ENCODE measurements around the gene FGD5. TPM values are rescaled to one million over a fixed set of nuclear protein-coding genes. Genes with fewer than 3 reads are reported as not detected.

Gene FGD5, protein sequence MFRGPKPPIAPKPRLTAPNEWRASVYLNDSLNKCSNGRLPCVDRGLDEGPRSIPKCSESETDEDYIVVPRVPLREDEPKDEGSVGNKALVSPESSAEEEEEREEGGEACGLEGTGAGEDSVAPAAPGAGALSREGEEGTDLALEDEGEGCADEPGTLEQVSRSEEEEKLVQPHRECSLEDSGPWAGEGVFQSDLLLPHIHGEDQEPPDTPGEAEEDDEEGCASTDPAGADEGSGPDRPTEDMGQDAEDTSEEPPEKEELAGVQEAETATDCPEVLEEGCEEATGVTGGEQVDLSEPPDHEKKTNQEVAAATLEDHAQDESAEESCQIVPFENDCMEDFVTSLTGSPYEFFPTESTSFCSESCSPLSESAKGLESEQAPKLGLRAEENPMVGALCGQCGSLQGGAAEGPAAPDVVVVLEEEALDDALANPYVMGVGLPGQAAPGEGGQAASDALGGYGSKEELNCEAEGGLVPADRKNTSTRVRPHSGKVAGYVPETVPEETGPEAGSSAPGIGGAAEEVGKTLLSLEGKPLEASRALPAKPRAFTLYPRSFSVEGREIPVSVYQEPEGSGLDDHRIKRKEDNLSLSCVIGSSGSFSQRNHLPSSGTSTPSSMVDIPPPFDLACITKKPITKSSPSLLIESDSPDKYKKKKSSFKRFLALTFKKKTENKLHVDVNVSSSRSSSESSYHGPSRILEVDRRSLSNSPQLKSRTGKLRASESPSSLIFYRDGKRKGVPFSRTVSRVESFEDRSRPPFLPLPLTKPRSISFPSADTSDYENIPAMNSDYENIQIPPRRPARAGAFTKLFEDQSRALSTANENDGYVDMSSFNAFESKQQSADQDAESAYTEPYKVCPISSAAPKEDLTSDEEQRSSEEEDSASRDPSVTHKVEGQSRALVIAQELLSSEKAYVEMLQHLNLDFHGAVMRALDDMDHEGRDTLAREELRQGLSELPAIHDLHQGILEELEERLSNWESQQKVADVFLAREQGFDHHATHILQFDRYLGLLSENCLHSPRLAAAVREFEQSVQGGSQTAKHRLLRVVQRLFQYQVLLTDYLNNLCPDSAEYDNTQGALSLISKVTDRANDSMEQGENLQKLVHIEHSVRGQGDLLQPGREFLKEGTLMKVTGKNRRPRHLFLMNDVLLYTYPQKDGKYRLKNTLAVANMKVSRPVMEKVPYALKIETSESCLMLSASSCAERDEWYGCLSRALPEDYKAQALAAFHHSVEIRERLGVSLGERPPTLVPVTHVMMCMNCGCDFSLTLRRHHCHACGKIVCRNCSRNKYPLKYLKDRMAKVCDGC (N-terminal part only)
- total RNA-seq (10 to 100 TPM; 10.2 to 22.5 (median 15.1) TPM), polyA plus RNA-seq (10 to 100 TPM in 1 of 2 donors, 1 to 10 TPM in 1; 6.4 to 12.8 TPM)
- long read RNA-seq, donor 1, partial matches to known transcripts, result 3 of 4 reads
- long read RNA-seq, donor 1, other reads (novel, unspliced or antisense), result 1 of 4 reads
- long read RNA-seq, donor 2, full-length matches to known transcripts, result 1 of 8 reads
- long read RNA-seq, donor 2, partial matches to known transcripts, result 1 of 8 reads
- long read RNA-seq, donor 2, other reads (novel, unspliced or antisense), result 6 of 8 reads
- long read RNA-seq, donor 3, full-length matches to known transcripts, result 4 of 13 reads
- long read RNA-seq, donor 3, partial matches to known transcripts, result 4 of 13 reads
- long read RNA-seq, donor 3, other reads (novel, unspliced or antisense), result 5 of 13 reads

DNA sequence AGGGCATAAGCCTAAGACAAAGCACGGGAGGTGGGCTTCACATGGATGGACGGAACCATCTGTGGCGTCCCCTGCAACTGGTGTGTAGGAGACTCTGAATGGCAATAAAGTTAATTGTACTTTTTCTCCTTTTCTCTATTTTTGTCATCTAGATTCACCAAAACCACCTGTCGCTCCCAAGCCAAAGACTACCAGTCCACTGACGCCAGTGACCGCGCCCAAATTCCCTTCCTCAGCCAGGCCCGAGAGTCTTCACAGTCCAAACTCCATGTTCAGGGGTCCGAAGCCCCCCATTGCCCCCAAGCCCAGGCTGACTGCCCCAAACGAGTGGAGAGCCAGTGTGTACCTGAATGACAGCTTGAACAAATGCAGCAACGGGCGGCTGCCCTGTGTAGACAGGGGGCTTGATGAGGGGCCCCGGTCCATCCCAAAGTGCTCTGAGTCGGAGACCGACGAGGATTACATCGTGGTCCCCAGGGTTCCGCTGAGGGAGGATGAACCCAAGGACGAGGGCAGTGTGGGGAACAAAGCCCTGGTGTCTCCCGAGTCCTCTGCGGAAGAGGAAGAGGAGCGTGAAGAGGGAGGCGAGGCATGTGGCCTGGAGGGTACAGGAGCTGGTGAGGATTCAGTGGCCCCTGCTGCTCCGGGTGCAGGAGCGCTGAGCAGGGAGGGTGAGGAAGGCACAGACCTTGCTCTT is at the start of gene FGD5:
FGD5 (plus strand) TSS at position 159 of the 697 bp plus-strand sequence; CDS start at position 269, 110 bp downstream.
- DNase-seq (no peak), ATAC-seq (no peak)
- H3K27me3 ChIP-seq, result no peaks in the 10 kb centered on the region
- TF ChIP-seq, protein P1, sequence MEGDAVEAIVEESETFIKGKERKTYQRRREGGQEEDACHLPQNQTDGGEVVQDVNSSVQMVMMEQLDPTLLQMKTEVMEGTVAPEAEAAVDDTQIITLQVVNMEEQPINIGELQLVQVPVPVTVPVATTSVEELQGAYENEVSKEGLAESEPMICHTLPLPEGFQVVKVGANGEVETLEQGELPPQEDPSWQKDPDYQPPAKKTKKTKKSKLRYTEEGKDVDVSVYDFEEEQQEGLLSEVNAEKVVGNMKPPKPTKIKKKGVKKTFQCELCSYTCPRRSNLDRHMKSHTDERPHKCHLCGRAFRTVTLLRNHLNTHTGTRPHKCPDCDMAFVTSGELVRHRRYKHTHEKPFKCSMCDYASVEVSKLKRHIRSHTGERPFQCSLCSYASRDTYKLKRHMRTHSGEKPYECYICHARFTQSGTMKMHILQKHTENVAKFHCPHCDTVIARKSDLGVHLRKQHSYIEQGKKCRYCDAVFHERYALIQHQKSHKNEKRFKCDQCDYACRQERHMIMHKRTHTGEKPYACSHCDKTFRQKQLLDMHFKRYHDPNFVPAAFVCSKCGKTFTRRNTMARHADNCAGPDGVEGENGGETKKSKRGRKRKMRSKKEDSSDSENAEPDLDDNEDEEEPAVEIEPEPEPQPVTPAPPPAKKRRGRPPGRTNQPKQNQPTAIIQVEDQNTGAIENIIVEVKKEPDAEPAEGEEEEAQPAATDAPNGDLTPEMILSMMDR (IDR thresholded peaks at IDR 0.05), result no peak
- no peak for TF ChIP-seq POLR2A (IDR thresholded peaks at IDR 0.05)
- H3K4me1 ChIP-seq, result peaks cover 0 to 39% (median 23%) of the 10 kb centered on the region in 12 donors
- H3K27ac ChIP-seq, result no peak within 1 kb of the TSS
- intact Hi-C loops (cut with DNase I), result no loop called here
- H3K4me3 ChIP-seq, result no peak within 1 kb of the TSS
- WGBS, 4 donors, result 86 to 89% (median 87%) methylated on average over 25 of the region's 25 CpGs
- H3K36me3 ChIP-seq, result peaks cover 0 to 33% (median 15%) of the 10 kb centered on the region in 9 donors
- H3K9me3 ChIP-seq, result no peaks in the 10 kb centered on the region

DNA sequence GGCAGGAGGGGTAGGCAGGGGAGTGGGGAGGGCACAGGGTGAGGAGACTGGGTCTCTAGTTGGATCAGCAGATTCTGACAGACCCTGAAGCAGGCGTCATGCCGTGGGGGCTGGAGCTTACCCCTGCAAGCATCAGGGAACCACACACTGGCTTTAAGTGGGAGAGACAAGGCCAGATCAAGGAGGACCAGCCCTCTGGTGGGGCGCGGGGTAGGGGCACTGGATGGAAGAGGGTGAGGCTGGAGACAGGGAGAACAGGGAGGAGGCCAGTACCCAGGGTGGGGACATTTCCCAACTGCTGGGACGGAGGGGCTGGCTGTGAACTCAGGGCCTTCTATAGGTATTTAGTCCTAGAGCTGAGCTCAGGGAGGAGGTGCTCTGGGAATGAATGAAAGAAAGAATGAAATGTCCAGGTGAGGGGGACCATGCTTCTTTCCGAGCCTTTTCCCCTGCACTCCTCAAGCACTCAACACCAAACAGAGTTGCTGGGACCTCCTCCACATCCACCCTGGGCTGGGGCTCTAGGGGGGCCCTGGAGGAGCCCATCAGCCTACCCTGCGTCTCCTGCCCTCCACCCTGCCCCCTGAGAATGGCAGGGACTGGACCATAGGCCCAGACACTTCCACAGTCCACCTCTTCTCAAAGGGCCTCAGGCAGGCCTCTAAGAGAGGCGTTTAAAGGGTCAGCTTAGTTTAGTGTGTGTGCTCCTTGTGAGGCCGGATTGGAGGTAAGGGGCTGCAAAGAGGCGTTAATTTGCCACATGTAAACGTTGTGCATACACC is 49.0 kb upstream of the FGD5 start:
- H3K9me3 ChIP-seq, result no peaks in the 10 kb centered on the region
- peak in 1 of 5 donors; percentile 20 for DNase-seq
- H3K36me3 ChIP-seq, result no peaks in the 10 kb centered on the region
- no peak overlapping the region for H3K27ac ChIP-seq
- 87 to 94% (median 93%) methylated on average over 11 of the region's 11 CpGs for WGBS, 4 donors
- no peak for ATAC-seq
- no peaks in the 10 kb centered on the region for H3K27me3 ChIP-seq
- no peak for TF ChIP-seq POLR2A (IDR thresholded peaks at IDR 0.05)
- TF ChIP-seq, protein P1 (IDR thresholded peaks at IDR 0.05), result no peak
- H3K4me1 ChIP-seq, result no peaks in the 10 kb centered on the region
- intact Hi-C loops (cut with DNase I), result loop anchor here in 1 of 10 donors (5.0 kb wide), 1 partner anchor 87 kb away; no protein-coding TSS in a partner anchor
- no peak overlapping the region for H3K4me3 ChIP-seq

DNA sequence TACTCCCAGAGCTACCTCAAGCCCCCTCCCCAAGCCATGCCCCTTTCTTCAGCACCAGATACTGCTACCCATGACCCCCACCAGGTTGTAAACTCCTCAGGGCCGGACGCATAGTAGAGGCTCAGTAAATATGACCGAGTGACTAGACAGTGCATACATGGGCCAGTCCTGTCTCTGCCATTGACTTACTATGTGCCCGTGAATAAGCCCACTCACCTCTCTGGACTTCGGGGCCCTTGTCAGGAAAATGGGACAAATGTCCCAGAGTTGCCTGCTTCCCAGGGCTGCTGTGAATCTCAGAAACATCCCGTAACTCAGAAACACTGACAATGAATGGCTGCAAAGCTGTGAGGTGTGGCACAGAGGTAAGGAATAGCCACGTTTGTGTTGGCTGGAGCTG is 48.2 kb upstream of the FGD5 start:
- Histone ChIP-seq H3K27me3 (no peaks in the 10 kb centered on the region), H3K9me3 (no peaks in the 10 kb centered on the region), H3K27ac (no peak overlapping the region), H3K4me3 (no peak overlapping the region), H3K36me3 (no peaks in the 10 kb centered on the region), H3K4me1 (no peaks in the 10 kb centered on the region)
- ATAC-seq, result no peak
- intact Hi-C loops (cut with DNase I), result loop anchor here in 1 of 10 donors (5.0 kb wide), 1 partner anchor 88 kb away; no protein-coding TSS in a partner anchor
- 90 to 96% (median 95%) methylated on average over 6 to 7 of the region's 7 CpGs for WGBS, 4 donors
- TF ChIP-seq POLR2A (IDR thresholded peaks at IDR 0.05), result no peak
- TF ChIP-seq, protein P1 (IDR thresholded peaks at IDR 0.05), result no peak
- no peak for DNase-seq

Measured in heart left ventricle (tissue), 16 donors.